HG03103 (cell line): ENCODE measurements around the gene CAPZB.
A peak's percentile ranks its signal among the peaks of the same experiment; 100 is the strongest.

ENCODE experiments used
- ATAC-seq: cut with Tn5 transposase; IDR thresholded peaks from one replicate; pipeline ENCODE4 v1.9.1; 2021; ENCODE audit warnings: low read depth; ENCODE audit not compliant: unreplicated experiment

The CAPZB gene

GRCh38 chr1:19472174-19472573 is 13.2 kb downstream of the CAPZB start:
- ATAC-seq, result no peak

- ATAC-seq, result no peak
These were observed 16.3 kb downstream of the CAPZB start for GRCh38 chr1:19469004-19469403.

- peak; percentile 46 for ATAC-seq
These were observed 16.9 kb downstream of the CAPZB start for GRCh38 chr1:19468397-19468956.

GRCh38 chr1:19467199-19468187 is 17.8 kb downstream of the CAPZB start:
- no peak for ATAC-seq

- no peak for ATAC-seq
These were observed 19.2 kb downstream of the CAPZB start for GRCh38 chr1:19466112-19466561.

GRCh38 chr1:19465650-19466049 is 19.7 kb downstream of the CAPZB start:
- ATAC-seq, result no peak

GRCh38 chr1:19465123-19465522 is 20.2 kb downstream of the CAPZB start:
- ATAC-seq, result no peak

- no peak for ATAC-seq
These were observed 20.6 kb downstream of the CAPZB start for GRCh38 chr1:19464696-19465095.

- ATAC-seq, result no peak
These were observed 21.9 kb downstream of the CAPZB start for GRCh38 chr1:19463504-19463803.

GRCh38 chr1:19462781-19463503 is 22.4 kb downstream of the CAPZB start:
- no peak for ATAC-seq

GRCh38 chr1:19461220-19461554 is 24.2 kb downstream of the CAPZB start:
- ATAC-seq, result no peak

GRCh38 chr1:19460535-19461219 is 24.7 kb downstream of the CAPZB start:
- no peak for ATAC-seq

GRCh38 chr1:19458815-19459417 is 26.4 kb downstream of the CAPZB start:
- no peak for ATAC-seq

GRCh38 chr1:19457607-19458006 is 27.7 kb downstream of the CAPZB start:
- no peak for ATAC-seq

GRCh38 chr1:19456968-19457441 is 28.3 kb downstream of the CAPZB start:
- ATAC-seq, result no peak

GRCh38 chr1:19455353-19455752 is 30.0 kb downstream of the CAPZB start:
- no peak for ATAC-seq

- no peak for ATAC-seq
These were observed 30.8 kb downstream of the CAPZB start for GRCh38 chr1:19454265-19455146.

- no peak for ATAC-seq
These were observed 31.6 kb downstream of the CAPZB start for GRCh38 chr1:19453741-19454201.

GRCh38 chr1:19452221-19452663 is 33.1 kb downstream of the CAPZB start:
- ATAC-seq, result no peak
